K562 (cell line): ENCODE results near the gene STK31. TPM values are rescaled to one million over a fixed set of nuclear protein-coding genes. Genes with fewer than 3 reads are reported as not detected.
A peak's percentile ranks its signal among the peaks of the same experiment; 100 is the strongest.
"Not testable (repeated sequence)": the region's sequence is repeated elsewhere in the genome, so short reads cannot be mapped to it uniquely, and the experiment has no call there.

Experiments
- ATAC-seq: fragments of 200-7000 bp; cut with Tn5 transposase; 3 replicates; pipeline ENCODE4 v1.9.1; 2020; ENCODE audit warnings: moderate library complexity
- BruUV-seq: library from RNA; stranded (reverse); fragments of 400-500 nt; replicated peaks from 2 replicates; lab custom pipeline; 2021; lab: Mats Ljungman, UMichigan
- CTCF ChIA-PET: fragments of 300-600 bp; formaldehyde crosslinking; extraction: SDS; loops from one replicate; lab custom pipeline; 2021; ENCODE audit warnings: low intra/inter-chr PET ratio; lab: Yijun Ruan, JAX
- POLR2A ChIA-PET: fragments of 300-600, 350-650 bp; sonication (Branson Sonifier 250); formaldehyde crosslinking; extraction: SDS; loops from one replicate; lab custom pipeline; 2021; ENCODE audit warnings: antibody characterized with exemption, inconsistent platforms; lab: Yijun Ruan, JAX
- DNase-seq, 4 experiments: peaks; one replicate each; pipeline versions ENCODE4 v3.0.0 to v3.0.0-alpha.2; 2011 to 2018; ENCODE audit warnings: low spot score in 3 of 4, mixed read lengths in 3 of 4; ENCODE audit errors: extremely low read depth in 1 of 4
- FAIRE-seq: peaks from 2 replicates; lab custom pipeline; 2011; peaks lifted over from hg19 to GRCh38; lab: Jason Lieb, UNC
- H2AFZ ChIP-seq: 2 replicates; pipeline ENCODE4 v1.6.0; 2011; ENCODE audit warnings: low read depth, low read length, control low read depth, inconsistent platforms
- H3K27ac ChIP-seq: fragments of 200-600 bp; 3 replicates; pipeline ENCODE4 v1.8.0; 2011; ENCODE audit warnings: low read depth, mild to moderate bottlenecking, control low read depth, inconsistent platforms, low read length, moderate library complexity, mixed read lengths; ENCODE audit errors: extremely low read depth
- H3K27me3 ChIP-seq, 2 experiments: fragments of 300-600 bp in 1 of 2; 2 replicates in 1 of 2; 3 replicates in 1 of 2; pipeline versions ENCODE4 v1.6.0 to v1.8.0; 2011; ENCODE audit warnings: inconsistent platforms in 2 of 2, low read length in 2 of 2, mild to moderate bottlenecking in 1 of 2, mixed read lengths in 1 of 2, moderate library complexity in 1 of 2; ENCODE audit not compliant: control insufficient read depth in 2 of 2, insufficient read depth in 2 of 2
- H3K36me3 ChIP-seq: fragments of 300-600 bp; 3 replicates; pipeline ENCODE4 v1.8.0; 2011; ENCODE audit warnings: mild to moderate bottlenecking, low read length, inconsistent platforms; ENCODE audit not compliant: control insufficient read depth, insufficient read depth
- H3K4me1 ChIP-seq, 2 experiments: fragments of 200-600 bp in 1 of 2; replicated peaks in 1 of 2; 2 replicates in 1 of 2; 3 replicates in 1 of 2; pipeline versions ENCODE4 v1.5.1 to v1.8.0; 2011; ENCODE audit warnings: inconsistent platforms in 2 of 2, low read length in 2 of 2, mild to moderate bottlenecking in 1 of 2, mixed read lengths in 1 of 2, moderate library complexity in 1 of 2; ENCODE audit not compliant: control insufficient read depth in 2 of 2, insufficient read depth in 2 of 2
- H3K4me2 ChIP-seq: 2 replicates; pipeline ENCODE4 v1.6.1; 2011; ENCODE audit warnings: low read length, control low read depth, inconsistent platforms, mixed read lengths; ENCODE audit not compliant: insufficient read depth
- H3K4me3 ChIP-seq: fragments of 200-600 bp; sonication (generic), shearing (Covaris generic); 2 replicates; pipeline ENCODE4 v1.5.1; 2016; ENCODE audit warnings: control low read depth, inconsistent platforms
- H3K79me2 ChIP-seq: fragments of 200-600 bp; 3 replicates; pipeline ENCODE4 v1.8.0; 2011; ENCODE audit warnings: low read length, inconsistent platforms; ENCODE audit not compliant: control insufficient read depth, insufficient read depth
- H3K9ac ChIP-seq, 2 experiments: 2 replicates each; pipeline versions ENCODE4 v1.6.0 to v1.6.1; 2011; ENCODE audit warnings: low read depth in 2 of 2, low read length in 2 of 2, control low read depth in 1 of 2, inconsistent platforms in 1 of 2, mild to moderate bottlenecking in 1 of 2, mixed read lengths in 1 of 2; ENCODE audit not compliant: insufficient read depth in 1 of 2
- H3K9me1 ChIP-seq: one replicate; pipeline ENCODE4 v1.6.0; 2011; ENCODE audit warnings: inconsistent platforms, mild to moderate bottlenecking, low read length, moderate library complexity; ENCODE audit not compliant: control insufficient read depth, insufficient read depth
- H3K9me3 ChIP-seq: replicated peaks from 2 replicates; pipeline ENCODE4 v1.5.1; 2011; ENCODE audit warnings: low read depth, low read length, inconsistent platforms; ENCODE audit not compliant: control insufficient read depth, insufficient read depth
- H4K20me1 ChIP-seq: replicated peaks from 2 replicates; pipeline ENCODE4 v1.6.1; 2011; ENCODE audit warnings: low read length, inconsistent platforms, mixed read lengths; ENCODE audit not compliant: control insufficient read depth, insufficient read depth
- BCOR ChIP-seq: fragments of 450-650 bp; IDR thresholded peaks from 2 replicates; pipeline ENCODE4 v1.6.1; 2016
- CREBBP ChIP-seq: IDR thresholded peaks from one replicate; pipeline ENCODE4 v1.6.1; 2012; ENCODE audit warnings: low read depth, mild to moderate bottlenecking, control low read depth, inconsistent platforms, low read length
- KDM1A ChIP-seq, 2 experiments: fragments of 450-650 bp; IDR thresholded peaks; 2 replicates each; pipeline ENCODE4 v1.6.1; 2016; ENCODE audit warnings: mild to moderate bottlenecking in 2 of 2
- PHF8 ChIP-seq: fragments of 200-600 bp; sonication (generic); IDR thresholded peaks from 2 replicates; pipeline ENCODE4 v1.6.1; 2012; ENCODE audit warnings: mixed run types, mild to moderate bottlenecking, inconsistent platforms, low read length, moderate library complexity, borderline replicate concordance
- RFX5 ChIP-seq: IDR thresholded peaks from 2 replicates; pipeline ENCODE4 v1.6.1; 2011; ENCODE audit warnings: low read depth, mild to moderate bottlenecking, improper control_type of control experiment, low read length
- ZNF146 ChIP-seq: IDR thresholded peaks from one replicate; pipeline ENCODE4 v1.6.1; 2018; ENCODE audit warnings: missing compliant biosample characterization; ENCODE audit not compliant: unreplicated experiment
- ZNF444 ChIP-seq: fragments of 250-450 bp; sonication (Bioruptor Pico); IDR thresholded peaks from 2 replicates; pipeline ENCODE4 v1.4.0; 2020; ENCODE audit warnings: mild to moderate bottlenecking, moderate library complexity
- WGBS: fragments of 100-300 bp; shearing (Covaris generic); methylation state at CpG from one replicate; pipeline ENCODE4 v1.1.6; 2016; ENCODE audit warnings: low coverage, mixed read lengths; ENCODE audit not compliant: insufficient coverage; ENCODE audit errors: missing lambda C conversion rate; 5-methylcytosine and 5-hydroxymethylcytosine counted together
- in situ Hi-C: fragments of 300-500 bp; cut with MboI; formaldehyde crosslinking; loops from 4 replicates; pipeline ENCODE4 v1.15.0; 2018; ENCODE audit warnings: inconsistent platforms, mixed read lengths
- intact Hi-C: fragments of 100-400 bp; cut with micrococcal nuclease; formaldehyde crosslinking; loops from 2 replicates; pipeline ENCODE4 v1.14.2; 2022
- polyA plus RNA-seq, 8 experiments: library from polyadenylated mRNA; depleted of rRNA in 4 of 8; stranded (reverse) in 5 of 8; unstranded in 3 of 8; fragments of >200 nt; fragmentation: Nextera tagmentation in 2 of 8; fragmentation: Illumina TruSeq in 1 of 8; extraction: Ambion mirVana in 2 of 8; extraction: Trizol in 1 of 8; gene quantifications; 2 replicates each; pipeline versions ENCODE4 v1.2.1 to v1.2.3, GENCODE V29; 2011 to 2014; ENCODE audit warnings: inconsistent platforms in 1 of 8, missing spikeins in 1 of 8
- total RNA-seq, 7 experiments: library from RNA; depleted of rRNA in 6 of 7; stranded (reverse); fragments of >200 nt in 6 of 7; fragmentation: Illumina TruSeq in 2 of 7; extraction: Trizol in 2 of 7; gene quantifications; 2 replicates each; pipeline versions ENCODE4 v1.2.1 to v1.2.3, GENCODE V29; 2011 to 2021; ENCODE audit warnings: low replicate concordance in 1 of 7

STK31 gene
- total and polyA plus RNA-seq, 9 of the 15 experiments (the other 6 are each of a cell fraction or from before 2014, with no cell fraction given): 0.09 to 1.2 (median 0.26) TPM

DNA sequence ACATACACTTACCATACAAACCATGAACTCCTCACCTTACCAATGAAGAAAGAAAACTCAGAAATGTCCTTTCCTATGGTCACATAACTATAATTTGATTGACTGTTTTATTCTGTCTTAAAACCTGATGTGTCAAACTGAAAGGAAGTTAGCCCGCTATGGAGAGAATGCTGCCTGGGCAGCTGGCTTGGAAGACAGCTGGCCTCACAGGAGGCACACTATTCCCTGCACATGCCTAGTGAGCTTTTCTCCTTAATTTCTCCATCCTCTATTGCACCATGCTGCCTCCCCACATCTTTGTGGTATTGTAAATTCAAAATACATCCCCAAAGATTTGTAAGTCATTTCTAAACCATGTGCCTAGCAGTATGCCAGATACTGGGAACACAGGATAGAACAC lies 163.3 kb downstream of the STK31 start (continued):
- TF ChIP-seq PHF8 (no peak), RFX5 (no peak), CREBBP (no peak), ZNF444 (CRISPR knock-in tag) (no peak)

DNA sequence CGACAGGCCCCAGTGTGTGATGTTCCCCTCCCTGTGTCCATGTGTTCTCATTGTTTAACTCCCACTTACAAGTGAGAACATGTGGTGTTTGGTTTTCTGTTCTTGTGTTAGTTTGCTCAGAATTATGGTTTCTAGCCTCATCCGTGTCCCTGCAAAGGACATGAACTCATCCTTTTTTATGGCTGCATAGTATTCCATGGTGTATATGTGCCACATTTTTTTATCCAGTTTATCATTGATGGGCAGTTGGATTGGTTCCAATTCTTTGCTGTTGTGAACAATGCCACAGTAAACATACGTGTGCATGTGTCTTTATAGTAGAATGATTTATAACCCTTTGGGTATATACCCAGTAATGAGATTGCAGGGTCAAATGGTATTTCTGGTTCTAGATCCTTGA lies 166.5 kb downstream of the STK31 start:
- H3K9me3 ChIP-seq, H3K9me1 ChIP-seq, H3K4me3 ChIP-seq, H3K79me2 ChIP-seq, H3K4me1 ChIP-seq, H3K4me2 ChIP-seq, FAIRE-seq, H3K36me3 ChIP-seq, ATAC-seq, H3K27me3 ChIP-seq, DNase-seq, intact Hi-C loops, H2AFZ ChIP-seq, H3K27ac ChIP-seq, CTCF ChIA-PET, in situ Hi-C loops, H4K20me1 ChIP-seq, BruUV-seq, H3K9ac ChIP-seq: not testable (repeated sequence)
- 0 out of 4 replicates have a peak, but pooled peaks of 1 of the 2 experiments have one; percentile 20 for TF ChIP-seq KDM1A (IDR thresholded peaks at IDR 0.05)
- peak; percentile 75 for TF ChIP-seq ZNF146 (CRISPR knock-in tag)
- TF ChIP-seq BCOR: peak; percentile 38; the same call in 1 of the 2 replicates
- POLR2A ChIA-PET: interaction anchor here (0.7 kb wide), 1 partner anchor 12 kb away, joined by 3 read pairs; no protein-coding TSS in a partner anchor
- WGBS: 4% methylated on average over 3 of the region's 3 CpGs

Other genes with a start within 250 kb of the STK31 start
- gene IGF2BP3, start 239.7 kb upstream of the STK31 start, total RNA-seq (2014; rRNA removed): 46.0 and 49.5 TPM in 2 replicates
- 79.0 and 82.8 TPM in 2 replicates for gene IGF2BP3, start 239.7 kb upstream of the STK31 start, total RNA-seq (2014; rRNA removed; fragmentation: Illumina TruSeq; extraction: Trizol)
- 62.9 and 71.4 TPM in 2 replicates for gene IGF2BP3, start 239.7 kb upstream of the STK31 start, total RNA-seq (2015; rRNA removed; fragmentation: Illumina TruSeq; extraction: Trizol)
- gene IGF2BP3, start 239.7 kb upstream of the STK31 start, total RNA-seq (2021): 61.2 and 62.9 TPM in 2 replicates
- 53.2 and 61.4 TPM in 2 replicates for gene IGF2BP3, start 239.7 kb upstream of the STK31 start, polyA plus RNA-seq (2011; rRNA removed)
- 67.9 and 88.1 TPM in 2 replicates for gene IGF2BP3, start 239.7 kb upstream of the STK31 start, polyA plus RNA-seq (2014; fragmentation: Illumina TruSeq; extraction: Trizol)
- gene IGF2BP3, start 239.7 kb upstream of the STK31 start, polyA plus RNA-seq (2014; fragmentation: Nextera tagmentation; extraction: Ambion mirVana): 1 to 10 TPM; 8.4 to 8.5 TPM
- 45.3 and 55.8 TPM in 2 replicates for gene IGF2BP3, start 239.7 kb upstream of the STK31 start, polyA plus RNA-seq (2014; rRNA removed)
- 22.7 and 28.3 TPM in 2 replicates for gene TRA2A, start 178.2 kb upstream of the STK31 start, total RNA-seq (2014; rRNA removed)
- gene TRA2A, start 178.2 kb upstream of the STK31 start, total RNA-seq (2014; rRNA removed; fragmentation: Illumina TruSeq; extraction: Trizol): 73.9 and 76.3 TPM in 2 replicates
- 61.0 and 77.3 TPM in 2 replicates for gene TRA2A, start 178.2 kb upstream of the STK31 start, total RNA-seq (2015; rRNA removed; fragmentation: Illumina TruSeq; extraction: Trizol)
- gene TRA2A, start 178.2 kb upstream of the STK31 start, total RNA-seq (2021): 81.6 and 82.3 TPM in 2 replicates
- 62.2 and 64.6 TPM in 2 replicates for gene TRA2A, start 178.2 kb upstream of the STK31 start, polyA plus RNA-seq (2011; rRNA removed)
- gene TRA2A, start 178.2 kb upstream of the STK31 start, polyA plus RNA-seq (2014; fragmentation: Illumina TruSeq; extraction: Trizol): 118 and 210 TPM in 2 replicates
- gene TRA2A, start 178.2 kb upstream of the STK31 start, polyA plus RNA-seq (2014; fragmentation: Nextera tagmentation; extraction: Ambion mirVana): 10 to 100 TPM; 54.4 to 58.6 TPM
- gene TRA2A, start 178.2 kb upstream of the STK31 start, polyA plus RNA-seq (2014; rRNA removed): 89.0 and 90.4 TPM in 2 replicates
- gene CCDC126, start 112.8 kb upstream of the STK31 start, total RNA-seq (2014; rRNA removed): 3.0 and 6.5 TPM in 2 replicates
- gene CCDC126, start 112.8 kb upstream of the STK31 start, total RNA-seq (2014; rRNA removed; fragmentation: Illumina TruSeq; extraction: Trizol): 5.8 and 6.4 TPM in 2 replicates
- gene CCDC126, start 112.8 kb upstream of the STK31 start, total RNA-seq (2015; rRNA removed; fragmentation: Illumina TruSeq; extraction: Trizol): 6.1 and 7.5 TPM in 2 replicates
- 5.2 TPM in 2 replicates for gene CCDC126, start 112.8 kb upstream of the STK31 start, total RNA-seq (2021)
- 3.1 and 3.6 TPM in 2 replicates for gene CCDC126, start 112.8 kb upstream of the STK31 start, polyA plus RNA-seq (2011; rRNA removed)
- gene CCDC126, start 112.8 kb upstream of the STK31 start, polyA plus RNA-seq (2014; fragmentation: Illumina TruSeq; extraction: Trizol): 4.5 and 4.7 TPM in 2 replicates
- 10 to 100 TPM; 14.3 to 16.2 TPM for gene CCDC126, start 112.8 kb upstream of the STK31 start, polyA plus RNA-seq (2014; fragmentation: Nextera tagmentation; extraction: Ambion mirVana)
- gene CCDC126, start 112.8 kb upstream of the STK31 start, polyA plus RNA-seq (2014; rRNA removed): 3.9 and 4.3 TPM in 2 replicates
- gene FAM221A, start 30.0 kb upstream of the STK31 start, total RNA-seq (2014; rRNA removed): 0.29 TPM in 1 of 2 replicates, not detected in the other
- not detected in 2 replicates for gene FAM221A, start 30.0 kb upstream of the STK31 start, total RNA-seq (2014; rRNA removed; fragmentation: Illumina TruSeq; extraction: Trizol)
- gene FAM221A, start 30.0 kb upstream of the STK31 start, total RNA-seq (2015; rRNA removed; fragmentation: Illumina TruSeq; extraction: Trizol): not detected in 2 replicates
- not detected in 2 replicates for gene FAM221A, start 30.0 kb upstream of the STK31 start, total RNA-seq (2021)
- gene FAM221A, start 30.0 kb upstream of the STK31 start, polyA plus RNA-seq (2011; rRNA removed): not detected in 2 replicates
- gene FAM221A, start 30.0 kb upstream of the STK31 start, polyA plus RNA-seq (2014; fragmentation: Illumina TruSeq; extraction: Trizol): not detected in 2 replicates
- not detected for gene FAM221A, start 30.0 kb upstream of the STK31 start, polyA plus RNA-seq (2014; fragmentation: Nextera tagmentation; extraction: Ambion mirVana)
- gene FAM221A, start 30.0 kb upstream of the STK31 start, polyA plus RNA-seq (2014; rRNA removed): not detected in 2 replicates